Stimulated activated CD4-positive, alpha-beta T cell treated with anti-CD3 and anti-CD28 coated beads, Interleukin-1b, Interleukin-23, amount 100 ng/mL, for 48 hours (primary cell): ENCODE data around the gene PTCHD1.

Experiments used
- DNase-seq: peaks from one replicate; pipeline ENCODE4 v3.0.0-alpha.2; 2020

Gene PTCHD1

DNA sequence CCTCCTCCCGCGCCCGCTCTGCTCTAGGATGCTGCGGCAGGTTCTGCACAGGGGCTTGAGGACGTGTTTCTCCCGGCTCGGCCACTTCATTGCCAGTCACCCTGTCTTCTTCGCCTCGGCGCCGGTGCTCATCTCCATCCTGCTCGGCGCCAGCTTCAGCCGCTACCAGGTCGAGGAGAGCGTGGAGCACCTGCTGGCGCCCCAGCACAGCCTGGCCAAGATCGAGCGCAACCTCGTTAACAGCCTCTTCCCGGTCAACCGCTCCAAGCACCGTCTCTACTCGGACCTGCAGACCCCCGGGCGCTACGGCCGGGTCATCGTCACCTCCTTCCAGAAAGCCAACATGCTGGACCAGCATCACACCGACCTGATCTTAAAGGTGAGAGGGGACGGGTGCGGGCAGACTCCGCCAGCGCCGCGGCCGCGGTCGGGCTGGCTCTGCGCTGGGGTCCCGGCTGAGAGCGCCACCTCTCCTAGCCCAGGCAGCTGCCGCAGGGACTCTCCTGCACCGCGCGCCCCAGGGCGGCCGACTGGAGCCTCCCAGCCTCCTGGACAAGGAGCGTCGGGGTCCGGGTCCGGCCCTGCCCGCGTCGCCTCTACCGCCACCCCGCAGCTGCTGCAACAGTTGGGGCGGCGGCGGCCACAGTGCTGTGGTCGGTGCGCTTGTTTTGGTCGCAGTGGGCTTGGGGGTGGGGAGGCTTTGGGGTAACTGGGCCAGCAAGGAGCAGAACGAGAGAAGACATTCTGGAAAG, at the start of gene PTCHD1:
TSS of gene PTCHD1 (plus strand) at position 2 of the 752 bp plus-strand sequence. CDS start at position 29, 27 bp downstream.
- DNase-seq, result no peak

DNA sequence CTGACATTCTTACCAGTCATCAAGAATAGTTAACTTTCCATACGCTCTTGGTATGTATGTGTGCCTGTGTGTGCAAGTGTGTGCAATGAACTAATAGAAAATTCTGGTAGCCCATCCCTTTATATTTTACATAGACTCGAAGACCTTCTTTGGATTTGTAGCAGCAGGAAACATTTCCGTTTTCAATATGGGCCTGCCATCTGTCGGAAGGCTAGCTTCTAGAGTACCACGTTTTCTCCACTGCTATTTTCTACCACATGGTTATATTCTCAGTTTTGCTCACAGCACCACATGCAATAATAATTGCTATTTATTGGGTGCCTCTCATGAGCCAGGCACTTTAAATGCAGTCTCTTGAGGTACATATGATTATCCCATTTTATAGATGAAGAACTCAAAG, 47.9 kb upstream of the PTCHD1 start:
- no peak for DNase-seq

DNA sequence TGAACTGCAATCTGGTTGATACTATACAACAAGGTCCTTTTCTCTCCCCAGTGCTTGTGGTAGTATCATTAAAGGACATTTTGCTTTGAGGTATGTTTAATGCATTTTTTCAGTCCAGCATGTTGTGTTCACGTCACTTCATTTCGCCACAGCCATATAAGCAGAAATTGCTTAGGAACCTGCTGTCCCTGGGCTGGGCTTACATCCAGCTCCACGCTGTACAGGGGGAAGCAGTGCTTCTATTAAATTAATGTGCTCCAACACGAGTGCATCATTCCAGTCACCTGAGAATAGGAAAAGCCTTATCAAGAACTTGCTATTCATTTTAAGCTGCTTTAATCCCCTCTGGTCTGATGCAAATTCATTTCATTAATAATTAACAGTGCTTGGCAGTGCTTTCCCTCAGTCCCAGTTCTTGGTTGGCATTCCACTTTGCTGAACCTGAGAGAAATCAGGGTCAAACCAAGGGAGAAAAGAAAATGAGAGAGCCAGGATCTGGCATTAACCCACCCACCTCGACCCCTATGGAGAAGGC, 47.4 kb upstream of the PTCHD1 start:
- no peak for DNase-seq

DNA sequence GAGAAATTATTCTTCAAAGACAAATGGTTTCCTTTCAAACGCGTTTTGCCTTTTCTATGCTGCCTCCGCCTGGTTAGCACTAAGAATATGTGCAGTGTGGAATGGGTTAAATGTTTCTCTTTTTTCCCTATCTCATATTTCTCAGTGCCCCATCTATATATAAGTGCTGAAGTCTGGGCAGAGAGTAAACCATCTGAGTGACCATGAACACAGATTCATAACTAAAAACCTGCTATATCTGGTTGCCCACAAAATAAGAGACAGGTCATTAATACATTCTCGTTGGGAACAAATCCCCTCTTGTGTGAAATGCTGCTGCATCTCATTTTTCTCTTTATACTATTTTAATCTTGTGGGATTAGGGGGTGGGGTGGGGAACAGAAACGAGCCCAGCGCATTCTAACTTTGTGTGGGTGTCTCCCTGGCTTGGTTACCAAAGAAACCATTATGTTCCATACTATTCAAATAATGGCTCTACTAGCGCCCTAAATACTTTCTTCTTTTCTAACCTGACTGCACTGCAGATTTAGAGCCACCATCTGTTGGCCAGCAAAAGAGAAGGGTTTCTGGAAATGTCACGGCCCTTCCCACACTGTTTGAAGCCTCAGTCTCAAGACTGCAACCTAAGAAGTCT, 42.2 kb upstream of the PTCHD1 start:
- no peak for DNase-seq

DNA sequence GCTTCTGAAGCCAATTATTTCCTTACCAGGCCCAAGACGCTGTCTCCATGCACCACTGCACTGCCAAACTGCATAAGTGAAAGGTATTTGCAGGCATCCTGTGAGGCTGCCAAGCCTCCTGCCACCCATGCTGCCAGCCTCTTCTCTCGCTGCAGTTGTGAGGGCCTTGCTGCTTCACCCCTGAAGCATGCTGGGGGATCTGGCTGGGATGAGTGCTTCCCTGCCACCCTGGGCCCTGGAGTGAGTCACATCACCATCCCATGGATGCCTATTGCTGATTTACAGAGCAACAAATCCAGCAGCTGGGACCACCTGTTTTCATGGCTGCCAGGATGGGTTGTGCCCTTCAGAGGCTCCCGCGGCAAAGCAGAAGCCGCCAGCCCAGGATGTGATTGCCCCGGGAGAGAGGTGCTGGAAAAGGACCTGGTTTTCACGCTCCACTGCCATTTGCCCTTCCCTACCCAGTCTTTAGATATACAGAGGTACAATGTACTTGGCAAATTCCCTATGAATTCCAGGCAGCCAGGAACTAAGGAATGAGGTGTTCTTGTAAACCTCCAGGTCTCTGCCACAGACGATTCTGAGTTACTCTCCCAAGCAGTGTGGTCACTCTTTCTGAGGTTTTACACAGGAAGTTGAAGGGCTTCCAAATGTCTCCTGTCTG, 41.5 kb upstream of the PTCHD1 start:
- no peak for DNase-seq

DNA sequence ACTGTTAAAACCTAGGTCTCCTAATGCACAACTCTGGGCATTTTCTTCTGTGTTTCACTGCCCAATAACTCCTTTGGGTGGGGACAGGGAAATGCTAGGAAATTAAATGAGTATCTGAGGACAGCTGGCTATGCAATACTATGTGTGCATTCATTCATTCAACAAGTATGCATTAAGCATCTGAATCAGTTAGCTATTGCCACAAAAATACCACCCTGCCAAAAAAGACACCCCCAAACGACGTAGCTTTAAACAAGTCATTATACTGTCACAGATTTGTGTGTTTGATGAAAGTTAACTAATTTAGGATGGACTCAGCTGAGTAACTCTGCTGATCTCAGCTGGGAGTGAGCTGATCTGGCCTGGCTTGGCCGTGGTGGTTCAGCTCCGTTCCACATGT, 29.8 kb upstream of the PTCHD1 start:
- DNase-seq, result no peak

DNA sequence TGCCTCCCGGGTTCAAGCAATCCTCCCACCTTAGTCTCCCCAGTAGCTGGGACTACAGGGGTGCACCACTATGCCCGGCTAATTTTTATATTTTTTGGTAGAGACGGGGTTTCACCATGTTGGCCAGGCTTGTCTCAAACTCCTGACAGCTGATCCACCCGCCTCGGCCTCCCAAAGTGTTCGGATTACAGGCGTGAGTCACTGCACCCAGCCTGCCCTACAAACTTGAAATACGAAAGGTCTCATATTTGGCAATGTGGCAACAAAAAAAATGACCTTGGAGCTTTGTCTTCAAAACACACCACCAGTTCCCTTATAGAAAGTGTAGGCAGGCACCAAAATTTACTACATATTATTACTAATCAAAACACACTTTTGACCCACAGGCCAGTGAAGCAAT, 22.9 kb upstream of the PTCHD1 start:
- DNase-seq, result no peak

DNA sequence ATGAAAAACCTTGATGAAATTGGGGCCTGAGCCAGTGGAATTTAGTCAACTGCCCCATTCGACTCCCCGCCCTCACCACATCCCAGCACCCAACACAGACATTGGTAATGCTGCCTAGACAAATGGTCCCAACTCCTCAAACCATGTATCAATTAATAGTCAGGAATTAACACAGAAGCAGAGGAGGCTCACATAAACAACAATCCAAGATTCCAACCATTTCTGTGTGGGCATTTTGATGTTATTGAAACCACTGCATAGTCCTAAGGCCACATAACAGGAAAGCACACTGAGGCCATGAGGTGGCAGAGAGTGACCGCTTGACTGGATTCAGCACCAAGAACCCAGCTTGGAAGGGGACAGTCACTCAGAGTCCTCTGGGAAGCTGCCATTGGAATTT, 22.5 kb upstream of the PTCHD1 start:
- DNase-seq, result no peak

DNA sequence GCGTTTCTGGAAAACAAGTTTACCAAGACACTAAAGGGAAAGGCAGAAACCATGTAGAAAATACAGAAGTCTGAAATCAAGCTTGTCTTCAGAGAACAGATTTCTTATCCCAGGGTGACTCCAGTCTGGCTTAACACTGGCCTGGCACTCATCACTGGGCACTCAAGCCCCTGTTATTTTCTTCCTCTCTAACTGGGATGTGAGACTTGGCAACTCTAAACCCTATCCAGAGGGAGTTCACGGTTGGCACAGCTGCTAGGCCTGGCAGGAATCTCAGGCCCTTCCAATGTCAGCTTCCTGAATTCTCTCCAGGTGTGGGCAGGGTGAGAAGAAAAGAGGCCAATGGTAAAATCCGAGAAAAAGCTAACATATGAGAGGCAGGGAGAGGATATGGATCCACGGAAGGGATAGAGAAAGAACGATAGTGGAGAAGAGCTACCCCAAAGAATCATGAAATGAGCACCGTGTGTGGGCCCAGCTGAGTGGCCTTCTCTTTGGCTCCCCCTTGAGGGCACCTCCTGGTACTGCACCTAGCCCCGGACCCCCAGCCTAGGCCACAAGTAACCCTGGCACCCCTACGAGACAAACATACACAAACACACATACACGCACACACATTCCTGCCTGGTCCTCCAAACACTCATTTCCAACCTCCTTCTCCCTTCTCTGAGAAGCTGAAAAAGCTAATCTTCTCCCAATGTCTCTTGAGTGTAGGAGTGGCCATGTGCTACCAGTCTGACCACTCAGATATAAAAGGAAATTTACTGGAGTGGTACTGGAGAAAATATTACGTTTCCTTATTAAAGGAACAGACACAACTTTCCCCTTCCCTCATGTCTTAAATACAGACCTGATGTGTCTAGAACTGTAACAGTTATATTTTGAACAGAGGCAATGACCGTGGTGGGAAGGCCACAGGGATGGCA, 16.6 kb upstream of the PTCHD1 start:
- DNase-seq, result peak; percentile 8

DNA sequence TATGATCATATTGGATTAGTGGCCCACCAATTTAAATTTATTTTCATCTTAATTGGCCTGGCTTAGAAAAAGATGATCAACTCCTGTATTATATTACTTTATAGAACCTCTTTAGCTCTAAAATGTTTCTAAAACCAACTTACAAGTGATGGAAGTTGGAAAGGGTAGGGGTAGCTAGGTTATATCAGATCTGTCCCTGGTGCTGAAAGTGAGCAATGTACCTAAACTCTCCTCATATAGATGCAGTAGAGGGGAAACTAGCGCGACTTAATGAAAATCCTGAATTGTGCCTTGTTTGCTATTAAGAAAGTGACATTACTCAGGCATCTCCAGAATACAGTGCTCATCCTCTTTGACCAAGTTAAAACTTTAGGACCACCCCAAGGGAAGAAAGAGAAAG, 7.5 kb upstream of the PTCHD1 start:
- DNase-seq, result no peak

DNA sequence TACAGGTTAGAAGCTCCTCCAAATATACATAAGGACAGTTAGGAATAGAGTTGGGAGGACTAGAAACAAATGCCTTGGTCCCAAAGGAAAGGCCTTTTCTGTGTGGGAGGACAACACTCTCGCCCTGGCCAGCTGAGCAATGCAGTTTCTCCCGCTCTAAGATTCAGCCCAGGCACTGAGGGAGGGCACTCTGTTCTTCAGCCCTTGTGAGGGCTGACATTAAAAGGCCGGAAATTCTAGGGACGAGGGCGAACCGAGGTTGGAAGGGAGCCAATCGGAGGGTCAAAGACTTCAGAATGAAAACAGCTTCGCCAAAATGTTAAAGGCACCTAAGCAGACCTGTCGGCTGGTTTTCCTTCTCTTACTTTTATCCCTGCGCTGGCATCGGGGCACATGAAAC, 2.9 kb upstream of the PTCHD1 start:
- DNase-seq, result no peak

DNA sequence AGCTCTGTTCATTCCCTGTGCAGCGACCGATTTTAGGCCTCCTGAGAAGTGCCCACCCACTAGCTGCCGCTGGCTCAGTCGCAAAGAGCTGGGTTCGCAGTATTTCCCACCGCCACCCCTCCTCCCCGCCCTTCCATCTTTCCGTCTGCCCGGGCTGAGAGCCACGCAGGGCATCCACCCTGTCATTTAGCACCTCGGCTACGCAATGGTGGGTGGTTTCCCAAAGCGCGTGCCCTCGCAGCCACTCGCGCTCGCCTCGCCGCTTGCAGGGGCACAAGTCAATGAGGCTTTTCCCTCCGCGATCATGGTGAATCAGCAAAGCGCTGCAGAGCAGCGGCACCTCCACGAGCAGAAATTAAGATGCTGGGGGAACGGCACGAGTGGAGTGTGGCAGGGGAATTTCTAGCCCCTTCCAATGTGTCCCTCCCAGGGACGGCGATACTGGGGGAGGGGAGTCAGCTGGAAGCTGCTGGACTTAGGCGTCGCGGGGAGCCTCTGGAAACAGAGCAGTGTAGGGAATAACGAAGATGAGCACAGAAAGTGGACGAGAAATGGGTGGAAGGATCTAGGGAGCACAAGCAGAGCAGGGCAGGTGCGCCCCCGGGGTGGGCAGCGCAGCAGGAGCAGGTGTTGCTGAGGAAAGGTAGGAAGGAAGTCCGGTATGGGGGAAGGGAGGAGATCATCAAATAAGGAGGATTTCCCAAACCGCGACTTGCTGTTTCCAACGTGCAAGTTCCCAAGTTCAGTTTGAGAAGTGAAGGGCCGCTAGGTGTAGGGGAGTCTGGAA, 2.4 kb upstream of the PTCHD1 start:
- no peak for DNase-seq

DNA sequence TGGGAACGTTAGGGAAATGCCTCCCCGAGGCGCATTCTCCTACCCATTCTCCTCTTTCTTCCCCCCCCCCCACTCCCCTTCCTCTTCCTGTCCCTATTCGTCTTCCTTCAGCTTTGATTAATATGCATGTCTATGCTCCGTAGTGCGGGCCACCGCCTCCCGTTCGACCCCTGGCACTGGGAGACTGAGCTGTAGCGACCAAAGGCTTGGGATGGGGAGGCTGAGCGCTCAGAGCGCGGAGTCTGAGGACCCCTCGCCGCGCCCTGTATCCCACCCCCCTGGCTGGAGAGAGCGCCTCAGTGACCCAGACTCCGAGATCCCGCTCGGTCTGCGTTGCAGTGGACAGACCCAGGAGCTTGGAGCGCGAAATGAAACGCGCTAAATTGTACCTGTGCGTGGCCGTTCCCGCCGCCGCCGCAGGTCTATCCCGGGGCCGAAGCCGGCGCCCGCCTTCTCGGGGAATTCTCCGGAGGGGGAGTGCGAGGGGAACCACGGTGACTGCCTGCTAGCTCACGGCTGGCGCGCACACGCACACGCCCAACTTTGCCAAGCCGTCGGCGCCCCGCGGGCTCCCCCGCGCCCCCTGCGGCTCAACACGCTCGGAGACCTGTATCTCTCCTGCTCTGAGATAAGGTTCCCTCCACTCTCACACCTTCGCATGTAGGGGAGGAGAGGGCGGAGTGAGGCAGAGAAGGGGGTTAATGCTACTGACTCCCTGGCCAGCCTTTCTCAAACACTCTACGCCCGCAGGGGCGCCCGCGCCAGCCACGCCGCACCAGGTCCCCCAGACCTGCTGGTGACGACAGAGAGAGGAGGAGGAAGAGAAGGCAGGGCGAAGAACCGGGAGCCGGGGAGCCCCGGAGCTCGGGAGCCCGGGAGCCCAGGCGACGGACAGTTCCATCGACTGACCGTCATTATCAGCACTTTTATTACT, 1.5 kb upstream of the PTCHD1 start:
- DNase-seq, result no peak

DNA sequence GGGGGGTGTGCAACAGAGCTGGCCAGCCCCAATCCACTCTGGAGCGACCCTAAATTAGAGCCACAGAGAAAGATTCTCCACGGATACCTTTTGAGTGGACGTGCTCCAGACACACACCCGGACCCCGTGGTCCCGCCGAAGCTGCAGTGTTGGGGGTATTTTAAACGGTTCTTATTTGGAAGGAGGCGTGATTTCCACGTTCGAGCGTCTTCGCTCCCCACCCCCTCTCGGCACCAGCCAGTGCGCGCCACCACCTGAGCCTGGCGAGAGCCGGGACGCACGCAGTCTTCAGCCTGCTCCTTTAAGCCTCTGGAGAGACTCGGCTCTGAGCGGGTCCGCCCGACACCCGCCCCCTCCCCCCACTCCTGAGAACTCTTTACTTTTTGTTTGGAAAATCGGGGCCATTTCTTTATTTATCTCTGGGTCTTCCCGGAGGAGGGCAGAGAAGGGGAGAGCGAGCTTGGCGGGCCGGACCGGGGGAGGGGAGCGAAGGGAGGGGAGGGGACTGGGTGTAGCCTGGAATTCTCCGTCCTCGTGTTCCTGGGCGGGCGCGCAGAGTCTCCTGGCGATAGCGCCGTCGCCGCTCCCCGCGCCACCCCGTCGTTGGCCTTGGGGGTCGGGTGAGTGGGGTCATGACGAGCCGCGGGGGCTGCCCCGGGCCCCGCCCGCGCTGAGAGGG, 668 bp upstream of the PTCHD1 start:
- DNase-seq, result no peak

DNA sequence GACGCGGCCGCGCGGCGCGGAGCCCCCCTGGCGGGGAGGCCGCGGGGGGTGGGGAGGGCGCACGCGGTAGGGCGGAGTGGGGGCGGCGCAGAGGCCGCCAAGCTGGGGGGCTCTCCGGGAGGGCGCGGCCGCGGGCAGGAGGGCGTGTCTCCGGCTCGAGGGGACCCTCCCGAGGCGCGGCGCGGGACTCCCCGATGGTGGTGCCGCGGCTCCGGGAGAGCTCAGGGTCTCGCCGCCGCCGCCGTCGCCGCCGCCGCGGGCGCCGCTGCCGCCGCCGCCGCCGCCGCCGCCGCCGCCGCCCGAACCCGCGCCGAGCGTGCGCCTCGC, 165 bp upstream of the PTCHD1 start:
- DNase-seq, result no peak

DNA sequence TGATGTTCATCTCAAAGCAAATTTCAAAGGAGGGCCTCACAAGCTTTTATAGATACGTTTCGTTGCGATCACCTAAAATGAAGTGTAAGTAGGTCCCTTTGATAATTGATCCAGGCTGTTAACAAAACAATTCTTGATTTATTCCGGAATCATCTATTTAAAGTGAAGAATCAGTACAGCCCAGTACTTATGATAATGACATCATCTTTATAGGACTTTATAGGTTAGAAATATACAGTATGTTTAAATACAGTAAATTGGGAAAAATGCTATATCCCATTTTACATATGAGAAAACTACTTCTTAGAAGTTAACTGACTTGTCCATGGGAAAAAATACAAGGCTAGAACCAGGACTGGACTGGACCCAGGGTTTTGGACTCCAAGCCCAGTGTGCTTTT, 3.7 kb downstream of the PTCHD1 start:
- DNase-seq, result no peak

DNA sequence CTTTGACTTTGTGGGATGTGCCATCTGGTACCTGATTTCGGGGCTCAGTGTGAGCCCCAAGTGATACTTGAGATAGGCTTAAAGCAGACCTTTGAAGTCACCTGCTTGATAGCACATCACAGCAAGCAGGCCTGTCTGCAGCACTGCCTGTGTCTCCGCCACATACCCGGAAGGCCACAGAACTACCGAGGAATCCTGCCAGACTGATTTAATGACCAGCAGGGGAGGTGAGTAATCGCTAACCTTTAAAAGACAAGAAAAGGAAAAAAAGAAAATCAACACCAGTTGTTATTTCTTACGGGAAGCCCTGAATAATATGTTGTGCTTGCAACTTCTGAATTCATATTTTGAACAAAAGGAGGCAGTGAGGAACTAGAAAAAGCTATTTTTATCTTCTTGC, 6.8 kb downstream of the PTCHD1 start:
- DNase-seq, result no peak

DNA sequence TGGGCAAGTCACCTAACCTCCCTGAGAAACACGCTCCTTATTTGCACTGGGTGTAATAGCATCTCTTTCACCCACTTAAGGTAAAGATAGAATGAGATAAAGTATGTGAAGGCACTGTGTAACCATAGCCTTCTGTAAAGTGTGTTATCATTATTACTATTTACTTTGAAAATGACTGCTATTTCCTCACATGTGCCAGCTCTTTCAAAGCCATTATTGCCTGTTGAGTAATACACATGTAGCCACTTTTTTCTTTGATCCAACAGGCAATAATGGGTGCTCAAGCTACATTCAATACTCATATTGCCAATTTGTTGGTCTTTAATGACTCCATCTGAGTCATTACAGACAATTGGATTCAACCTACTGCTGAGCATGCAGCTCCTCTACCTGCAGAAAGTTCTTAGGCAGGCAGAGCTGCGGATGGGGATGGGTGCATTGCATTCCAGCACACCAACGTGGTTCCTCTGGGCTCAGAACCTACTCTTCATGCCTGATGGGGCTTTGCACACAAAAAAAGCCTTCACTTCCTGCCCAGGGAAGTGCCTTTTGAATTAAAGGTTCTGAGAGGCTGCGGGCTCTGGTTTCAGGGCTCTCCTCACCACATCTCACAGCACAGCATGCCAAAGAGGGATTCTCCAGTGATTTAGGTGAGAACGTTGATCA, 9.7 kb downstream of the PTCHD1 start:
- DNase-seq, result no peak

DNA sequence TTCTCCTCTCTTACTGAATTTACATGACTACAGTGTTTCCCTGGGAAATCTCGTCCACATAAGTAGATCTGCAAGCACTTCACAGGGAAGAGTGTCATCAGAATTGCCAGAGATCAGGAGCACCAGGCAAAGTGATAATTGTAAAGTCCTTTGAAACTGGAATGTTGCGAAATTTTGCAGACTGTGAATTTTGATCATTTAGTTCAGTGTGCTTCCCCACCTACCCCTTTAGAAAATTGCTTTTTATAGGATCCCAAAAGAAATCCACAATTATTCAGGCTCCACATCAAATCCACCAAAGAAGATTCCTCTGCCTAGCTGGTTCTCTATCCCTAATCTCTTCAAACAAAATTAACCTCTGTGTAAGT, 10.2 kb downstream of the PTCHD1 start:
- DNase-seq, result no peak

DNA sequence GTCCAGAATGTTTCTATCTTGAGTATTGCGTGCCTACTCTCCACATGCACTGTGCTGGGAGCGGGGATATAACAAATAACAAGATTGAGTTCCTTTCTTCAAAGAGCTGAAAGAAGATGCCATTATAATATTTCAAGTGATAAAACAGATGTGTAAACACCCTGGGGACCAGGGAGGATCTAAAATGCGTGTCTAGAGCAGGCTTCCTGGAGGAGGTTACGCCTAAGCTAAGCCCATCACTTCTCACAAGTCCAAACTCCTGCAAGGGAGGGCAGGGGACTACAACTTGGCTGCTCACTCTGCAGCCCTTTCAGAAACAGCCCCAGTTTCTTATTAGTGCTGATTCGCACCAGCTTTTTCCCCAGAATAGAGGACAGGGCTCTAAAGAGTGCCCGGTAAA, 21.5 kb downstream of the PTCHD1 start:
- DNase-seq, result no peak
